K562 (cell line): ENCODE data around the gene UBE2V1.

ENCODE experiments used
- CREB1 ChIP-seq, 2 experiments: sonication (generic) in 1 of 2; formaldehyde crosslinking in 1 of 2; IDR thresholded peaks; 2 replicates each; pipeline versions ENCODE4 v1.6.1 to v1.8.0; 2012 to 2022; ENCODE audit warnings: inconsistent platforms in 1 of 2, mild to moderate bottlenecking in 1 of 2, missing genetic modification reagents in 1 of 2, moderate library complexity in 1 of 2
- CTCF ChIP-seq, 3 experiments: IDR thresholded peaks in 2 of 3; conservative IDR thresholded peaks in 1 of 3; 2 replicates each; pipeline ENCODE4 v1.5.1; 2011 to 2012; ENCODE audit warnings: low read length in 3 of 3, mild to moderate bottlenecking in 3 of 3, control low read depth in 2 of 3, improper control_type of control experiment in 1 of 3, inconsistent platforms in 1 of 3, low read depth in 1 of 3, mixed read lengths in 1 of 3, moderate library complexity in 1 of 3; ENCODE audit not compliant: insufficient read depth in 2 of 3
- DPF2 ChIP-seq: fragments of 450-650 bp; IDR thresholded peaks from 2 replicates; pipeline ENCODE4 v1.6.1; 2016
- FOXP4 ChIP-seq: sonication (generic); formaldehyde crosslinking; IDR thresholded peaks from 2 replicates; pipeline ENCODE4 v1.8.0; 2022; ENCODE audit warnings: mild to moderate bottlenecking, missing genetic modification reagents, borderline replicate concordance
- HNRNPL ChIP-seq: fragments of 200-400 bp; formaldehyde crosslinking; IDR thresholded peaks from 2 replicates; pipeline ENCODE4 v1.6.1; 2017; ENCODE audit warnings: low read depth, mild to moderate bottlenecking, low read length
- KAT8 ChIP-seq: fragments of 450-650 bp; IDR thresholded peaks from 2 replicates; pipeline ENCODE4 v1.6.1; 2016; ENCODE audit warnings: low read depth, mild to moderate bottlenecking
- NCOA4 ChIP-seq: fragments of 450-650 bp; IDR thresholded peaks from 2 replicates; pipeline ENCODE4 v1.6.1; 2018; ENCODE audit warnings: mild to moderate bottlenecking; ENCODE audit not compliant: partially characterized antibody
- SMC3 ChIP-seq: conservative IDR thresholded peaks from 2 replicates; pipeline ENCODE4 v1.6.1; 2011; ENCODE audit warnings: low read depth, low read length, improper control_type of control experiment; ENCODE audit not compliant: insufficient read depth

GRCh38 chr20:50110141-50111047, 2.6 kb downstream of the UBE2V1 start:
- TF ChIP-seq HNRNPL, result no peak
- no peak for TF ChIP-seq NCOA4
- TF ChIP-seq FOXP4, result no peak
- no peak for TF ChIP-seq KAT8
- TF ChIP-seq DPF2, result no peak
- TF ChIP-seq SMC3, result no peak
- TF ChIP-seq CTCF (IDR thresholded peaks at IDR 0.05 in 2 of 3, conservative IDR thresholded peaks at IDR 0.05 in 1 of 3; ENCODE audit: insufficient read depth in 2 of 3, low read depth in 1 of 3, low read length in 3 of 3), result no peak
- no peak for TF ChIP-seq CREB1 (IDR thresholded peaks at IDR 0.05)
- TF ChIP-seq CREB1 (CRISPR knock-in tag; IDR thresholded peaks at IDR 0.05), result no peak
